ENCODE data around the gene KCNG4. TPM values are rescaled to one million over a fixed set of nuclear protein-coding genes. Genes with fewer than 3 reads are reported as not detected.

Gene KCNG4
- polyA plus RNA-seq, 3 donors = not detected

GRCh38 chr16:84182104-84182503, 57.7 kb downstream of the KCNG4 start:
- H3K4me1 ChIP-seq (ENCODE audit: control insufficient read depth in 1 of 2, insufficient read depth in 2 of 2, low read length in 2 of 2) = peaks cover 8 to 11% of the 10 kb centered on the region in 2 donors
- WGBS (ENCODE audit: insufficient coverage) = 98% methylated on average over 18 of the region's 18 CpGs
- Mint-ChIP-seq H3K4me3 (no peak overlapping the region), H3K27ac (peak overlapping the region in 2 of 7 donors; percentile 8 to 64), H3K4me1 (peaks cover 12% of the 10 kb centered on the region), H3K9me3 (no peaks in the 10 kb centered on the region), H3K36me3 (peaks cover 70 to 80% of the 10 kb centered on the region in 2 donors), H3K27me3 (ENCODE audit: low read depth in 3 of 3) (peaks cover 0 to 2% (median 1%) of the 10 kb centered on the region in 3 donors)
- DNase-seq = no peak
- no peak overlapping the region for H3K4me3 ChIP-seq (replicated peaks in 1 of 3; ENCODE audit: low read depth in 2 of 3, low read length in 3 of 3)
- H4K20me1 ChIP-seq (ENCODE audit: insufficient read depth, low read length) = peaks cover 5% of the 10 kb centered on the region
- no peak overlapping the region for H3K9ac ChIP-seq (ENCODE audit: insufficient read depth, low read length, poor library complexity, severe bottlenecking)
- no peaks in the 10 kb centered on the region for H3K27me3 ChIP-seq (ENCODE audit: control insufficient read depth in 2 of 2, insufficient read depth in 2 of 2, low read length in 2 of 2)
- peaks cover 74 to 79% of the 10 kb centered on the region in 2 donors for H3K36me3 ChIP-seq (replicated peaks in 1 of 2; ENCODE audit: control insufficient read depth in 1 of 2, insufficient read depth in 2 of 2, low read length in 2 of 2)
- TF ChIP-seq, protein P1, sequence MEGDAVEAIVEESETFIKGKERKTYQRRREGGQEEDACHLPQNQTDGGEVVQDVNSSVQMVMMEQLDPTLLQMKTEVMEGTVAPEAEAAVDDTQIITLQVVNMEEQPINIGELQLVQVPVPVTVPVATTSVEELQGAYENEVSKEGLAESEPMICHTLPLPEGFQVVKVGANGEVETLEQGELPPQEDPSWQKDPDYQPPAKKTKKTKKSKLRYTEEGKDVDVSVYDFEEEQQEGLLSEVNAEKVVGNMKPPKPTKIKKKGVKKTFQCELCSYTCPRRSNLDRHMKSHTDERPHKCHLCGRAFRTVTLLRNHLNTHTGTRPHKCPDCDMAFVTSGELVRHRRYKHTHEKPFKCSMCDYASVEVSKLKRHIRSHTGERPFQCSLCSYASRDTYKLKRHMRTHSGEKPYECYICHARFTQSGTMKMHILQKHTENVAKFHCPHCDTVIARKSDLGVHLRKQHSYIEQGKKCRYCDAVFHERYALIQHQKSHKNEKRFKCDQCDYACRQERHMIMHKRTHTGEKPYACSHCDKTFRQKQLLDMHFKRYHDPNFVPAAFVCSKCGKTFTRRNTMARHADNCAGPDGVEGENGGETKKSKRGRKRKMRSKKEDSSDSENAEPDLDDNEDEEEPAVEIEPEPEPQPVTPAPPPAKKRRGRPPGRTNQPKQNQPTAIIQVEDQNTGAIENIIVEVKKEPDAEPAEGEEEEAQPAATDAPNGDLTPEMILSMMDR (IDR thresholded peaks at IDR 0.05) = no peak
- H3K79me2 ChIP-seq (ENCODE audit: insufficient read depth, low read length) = peaks cover 32% of the 10 kb centered on the region
- H3K27ac ChIP-seq (ENCODE audit: low read depth in 1 of 2, low read length in 2 of 2) = no peak overlapping the region
- intact Hi-C loops (cut with micrococcal nuclease) = loop anchor here in 1 of 2 donors (5.0 kb wide), 2 partner anchors 35 to 115 kb away; partner anchors contain the start of genes DNAAF1 and HSDL1
- H3K4me2 ChIP-seq (replicated peaks; ENCODE audit: extremely low read depth, low read length, poor library complexity, severe bottlenecking) = no peak overlapping the region
- H3K9me3 ChIP-seq (replicated peaks in 1 of 2; ENCODE audit: control insufficient read depth in 1 of 2, insufficient read depth in 1 of 2, low read length in 2 of 2) = no peaks in the 10 kb centered on the region
- no peak overlapping the region for H2AFZ ChIP-seq (ENCODE audit: insufficient read depth, low read depth, low read length, poor library complexity, severe bottlenecking)

GRCh38 chr16:84181144-84181915, 58.5 kb downstream of the KCNG4 start:
- peaks cover 5% of the 10 kb centered on the region for H4K20me1 ChIP-seq (ENCODE audit: insufficient read depth, low read length)
- H3K4me2 ChIP-seq (replicated peaks; ENCODE audit: extremely low read depth, low read length, poor library complexity, severe bottlenecking) = no peak overlapping the region
- peaks cover 0 to 2% (median 1%) of the 10 kb centered on the region in 3 donors for H3K27me3 Mint-ChIP-seq (ENCODE audit: low read depth in 3 of 3)
- intact Hi-C loops (cut with micrococcal nuclease) = loop anchor here in 1 of 2 donors (5.0 kb wide), 2 partner anchors 34 to 114 kb away; partner anchors contain the start of genes DNAAF1 and HSDL1
- H3K4me1 ChIP-seq (ENCODE audit: control insufficient read depth in 1 of 2, insufficient read depth in 2 of 2, low read length in 2 of 2) = peaks cover 15 to 17% of the 10 kb centered on the region in 2 donors
- peaks cover 74 to 79% of the 10 kb centered on the region in 2 donors for H3K36me3 ChIP-seq (replicated peaks in 1 of 2; ENCODE audit: control insufficient read depth in 1 of 2, insufficient read depth in 2 of 2, low read length in 2 of 2)
- peaks cover 27% of the 10 kb centered on the region for H3K79me2 ChIP-seq (ENCODE audit: insufficient read depth, low read length)
- no peak overlapping the region for H3K9ac ChIP-seq (ENCODE audit: insufficient read depth, low read length, poor library complexity, severe bottlenecking)
- H3K4me3 Mint-ChIP-seq = no peak overlapping the region
- 96% methylated on average over 30 of the region's 41 CpGs for WGBS (ENCODE audit: insufficient coverage)
- no peak overlapping the region for H3K4me3 ChIP-seq (replicated peaks in 1 of 3; ENCODE audit: low read depth in 2 of 3, low read length in 3 of 3)
- H3K27ac Mint-ChIP-seq = peak overlapping the region in 2 of 7 donors; percentile 15 to 30
- H3K36me3 Mint-ChIP-seq = peaks cover 70 to 83% of the 10 kb centered on the region in 2 donors
- H3K27ac ChIP-seq (ENCODE audit: low read depth in 1 of 2, low read length in 2 of 2) = no peak overlapping the region
- H3K9me3 Mint-ChIP-seq = no peaks in the 10 kb centered on the region
- no peaks in the 10 kb centered on the region for H3K27me3 ChIP-seq (ENCODE audit: control insufficient read depth in 2 of 2, insufficient read depth in 2 of 2, low read length in 2 of 2)
- no peak for DNase-seq
- peaks cover 19% of the 10 kb centered on the region for H3K4me1 Mint-ChIP-seq
- no peak overlapping the region for H2AFZ ChIP-seq (ENCODE audit: insufficient read depth, low read depth, low read length, poor library complexity, severe bottlenecking)
- TF ChIP-seq, protein P1 (IDR thresholded peaks at IDR 0.05) = no peak
- no peaks in the 10 kb centered on the region for H3K9me3 ChIP-seq (replicated peaks in 1 of 2; ENCODE audit: control insufficient read depth in 1 of 2, insufficient read depth in 1 of 2, low read length in 2 of 2)
